Measurements from ENCODE around the gene ANKRD17.
A peak's percentile ranks its signal among the peaks of the same experiment; 100 is the strongest.
"Not testable (repeated sequence)": the region's sequence is repeated elsewhere in the genome, so short reads cannot be mapped to it uniquely, and the experiment has no call there.

Gene ANKRD17

DNA sequence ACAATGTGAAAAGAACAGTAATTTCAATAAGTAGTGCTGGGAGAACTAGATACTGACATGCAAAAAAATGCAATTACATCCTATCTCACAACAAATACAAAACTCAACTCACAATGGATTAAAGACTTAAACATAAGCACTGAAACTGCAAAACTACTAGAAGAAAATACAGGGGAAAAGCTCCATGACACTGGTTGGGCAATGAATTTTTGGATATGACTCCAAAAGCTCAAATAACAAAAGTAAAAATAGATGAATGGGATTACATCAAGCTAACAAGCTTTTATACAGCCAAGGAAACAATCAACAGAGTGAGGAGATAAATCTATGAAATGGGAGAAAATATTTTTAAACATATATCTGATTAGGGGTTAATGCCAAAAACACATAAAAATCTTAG, 53.1 kb downstream of the ANKRD17 start:
- H3K4me3 ChIP-seq (replicated peaks; ENCODE audit: low read depth, low read length), result no peak overlapping the region
- TF ChIP-seq, protein P1, sequence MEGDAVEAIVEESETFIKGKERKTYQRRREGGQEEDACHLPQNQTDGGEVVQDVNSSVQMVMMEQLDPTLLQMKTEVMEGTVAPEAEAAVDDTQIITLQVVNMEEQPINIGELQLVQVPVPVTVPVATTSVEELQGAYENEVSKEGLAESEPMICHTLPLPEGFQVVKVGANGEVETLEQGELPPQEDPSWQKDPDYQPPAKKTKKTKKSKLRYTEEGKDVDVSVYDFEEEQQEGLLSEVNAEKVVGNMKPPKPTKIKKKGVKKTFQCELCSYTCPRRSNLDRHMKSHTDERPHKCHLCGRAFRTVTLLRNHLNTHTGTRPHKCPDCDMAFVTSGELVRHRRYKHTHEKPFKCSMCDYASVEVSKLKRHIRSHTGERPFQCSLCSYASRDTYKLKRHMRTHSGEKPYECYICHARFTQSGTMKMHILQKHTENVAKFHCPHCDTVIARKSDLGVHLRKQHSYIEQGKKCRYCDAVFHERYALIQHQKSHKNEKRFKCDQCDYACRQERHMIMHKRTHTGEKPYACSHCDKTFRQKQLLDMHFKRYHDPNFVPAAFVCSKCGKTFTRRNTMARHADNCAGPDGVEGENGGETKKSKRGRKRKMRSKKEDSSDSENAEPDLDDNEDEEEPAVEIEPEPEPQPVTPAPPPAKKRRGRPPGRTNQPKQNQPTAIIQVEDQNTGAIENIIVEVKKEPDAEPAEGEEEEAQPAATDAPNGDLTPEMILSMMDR (IDR thresholded peaks at IDR 0.05; ENCODE audit: low read length, missing control alignments), result no peak
- DNase-seq (ENCODE audit: low read depth), result no peak

DNA sequence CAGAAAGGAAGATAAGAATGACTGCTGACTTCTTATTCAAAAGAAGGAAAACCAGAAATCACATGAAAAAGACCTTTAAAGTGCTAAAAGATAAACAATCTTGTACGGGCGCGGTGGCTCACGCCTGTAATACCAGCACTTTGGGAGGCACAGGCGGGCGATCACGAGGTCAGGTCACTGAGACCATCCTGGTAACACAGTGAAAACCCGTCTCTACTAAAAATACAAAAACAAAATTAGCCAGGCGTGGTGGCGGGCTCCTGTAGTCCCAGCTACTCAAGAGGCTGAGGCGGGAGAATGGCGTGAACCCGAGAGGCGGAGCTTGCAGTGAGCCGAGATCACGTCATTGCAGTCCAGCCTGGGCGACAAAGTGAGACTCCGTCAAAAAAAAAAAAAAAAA, 54.6 kb downstream of the ANKRD17 start:
- DNase-seq (ENCODE audit: low read depth); H3K4me3 ChIP-seq (replicated peaks; ENCODE audit: low read depth, low read length): not testable (repeated sequence)

DNA sequence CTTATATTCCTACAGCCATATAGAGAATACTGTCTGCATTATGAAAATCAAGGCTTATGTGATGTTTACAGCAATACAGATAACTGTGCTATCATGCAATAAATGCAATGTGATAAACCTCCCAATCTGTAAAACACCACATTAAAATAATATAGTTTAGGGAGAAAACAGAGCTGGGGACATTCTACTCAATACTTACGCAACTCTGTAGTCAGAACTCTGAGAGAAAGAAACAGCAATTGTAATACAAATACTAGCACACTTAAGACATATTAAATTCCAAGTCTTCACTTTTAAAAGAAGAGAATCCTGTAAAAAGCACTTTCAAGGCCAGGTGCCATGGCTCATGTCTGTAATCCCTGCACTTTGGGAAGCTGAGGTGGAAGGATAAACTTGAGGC, 61.4 kb downstream of the ANKRD17 start:
- DNase-seq (ENCODE audit: low read depth), result peak; percentile 35
- no peak overlapping the region for H3K4me3 ChIP-seq (replicated peaks; ENCODE audit: low read depth, low read length)
- TF ChIP-seq, protein P1 (IDR thresholded peaks at IDR 0.05; ENCODE audit: low read length, missing control alignments), result no peak

DNA sequence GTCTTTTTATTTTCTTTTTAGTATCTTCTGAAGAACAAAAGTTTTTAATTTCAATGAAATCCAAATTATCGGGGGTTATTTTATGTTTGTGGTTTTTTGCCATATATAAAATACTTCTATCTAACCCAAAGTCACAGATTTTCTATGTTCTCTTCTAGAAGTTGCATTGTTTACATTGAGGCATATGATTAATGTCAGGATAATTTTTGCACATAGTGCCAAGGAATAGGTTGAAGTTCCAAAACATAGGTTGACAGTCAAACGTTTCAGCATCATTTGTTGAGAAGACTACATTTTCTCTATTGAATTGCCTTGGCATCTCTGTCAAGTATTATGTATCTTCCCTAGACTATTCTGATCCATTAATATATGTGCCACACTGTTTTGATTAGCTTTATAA, 64.5 kb downstream of the ANKRD17 start:
- DNase-seq (ENCODE audit: low read depth), result no peak

DNA sequence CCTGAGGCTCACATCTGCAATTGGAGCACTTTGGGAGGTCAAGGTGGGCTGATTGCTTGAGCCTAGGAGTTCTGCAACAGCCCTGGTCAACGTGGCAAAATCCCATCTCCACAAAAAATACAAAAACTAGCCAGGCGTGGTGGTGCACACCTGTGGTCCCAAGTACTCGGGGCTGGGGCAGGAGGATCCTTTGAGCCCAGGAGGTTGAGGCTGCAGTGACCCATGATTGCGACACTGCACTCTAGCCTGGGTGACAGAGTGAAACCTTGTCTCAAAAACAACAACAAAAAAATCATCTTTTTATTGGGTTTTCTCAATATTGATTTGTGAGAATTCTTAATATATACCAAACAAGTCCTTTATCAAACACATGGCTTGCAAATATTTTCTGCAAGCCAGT, 64.9 kb downstream of the ANKRD17 start:
- TF ChIP-seq, protein P1 (IDR thresholded peaks at IDR 0.05; ENCODE audit: low read length, missing control alignments), result no peak
- H3K4me3 ChIP-seq (replicated peaks; ENCODE audit: low read depth, low read length), result no peak overlapping the region
- no peak for DNase-seq (ENCODE audit: low read depth)

More for the DNA sequence above, 64.5 kb downstream of the ANKRD17 start:
- TF ChIP-seq, protein P1 (IDR thresholded peaks at IDR 0.05; ENCODE audit: low read length, missing control alignments), result no peak
- H3K4me3 ChIP-seq (replicated peaks; ENCODE audit: low read depth, low read length), result no peak overlapping the region

DNA sequence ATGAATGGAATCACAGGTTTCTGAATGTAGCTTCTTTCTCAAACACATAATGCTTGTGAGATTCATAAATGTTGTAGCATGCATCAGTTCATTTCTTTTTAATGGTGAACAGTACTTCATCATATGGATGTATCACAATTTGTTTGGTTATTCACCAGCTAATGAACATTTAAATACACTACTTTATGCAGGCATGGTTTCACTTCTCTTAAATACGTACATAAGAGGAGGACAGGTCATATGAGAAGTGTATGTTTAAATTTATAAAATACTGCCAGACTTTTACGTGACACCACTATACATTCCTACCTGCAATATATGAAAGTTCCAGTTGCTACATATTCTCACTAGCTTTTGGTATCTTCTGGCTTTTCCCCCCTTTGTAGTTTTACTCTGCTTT, 65.4 kb downstream of the ANKRD17 start:
- no peak overlapping the region for H3K4me3 ChIP-seq (replicated peaks; ENCODE audit: low read depth, low read length)
- no peak for DNase-seq (ENCODE audit: low read depth)
- TF ChIP-seq, protein P1 (IDR thresholded peaks at IDR 0.05; ENCODE audit: low read length, missing control alignments), result no peak

DNA sequence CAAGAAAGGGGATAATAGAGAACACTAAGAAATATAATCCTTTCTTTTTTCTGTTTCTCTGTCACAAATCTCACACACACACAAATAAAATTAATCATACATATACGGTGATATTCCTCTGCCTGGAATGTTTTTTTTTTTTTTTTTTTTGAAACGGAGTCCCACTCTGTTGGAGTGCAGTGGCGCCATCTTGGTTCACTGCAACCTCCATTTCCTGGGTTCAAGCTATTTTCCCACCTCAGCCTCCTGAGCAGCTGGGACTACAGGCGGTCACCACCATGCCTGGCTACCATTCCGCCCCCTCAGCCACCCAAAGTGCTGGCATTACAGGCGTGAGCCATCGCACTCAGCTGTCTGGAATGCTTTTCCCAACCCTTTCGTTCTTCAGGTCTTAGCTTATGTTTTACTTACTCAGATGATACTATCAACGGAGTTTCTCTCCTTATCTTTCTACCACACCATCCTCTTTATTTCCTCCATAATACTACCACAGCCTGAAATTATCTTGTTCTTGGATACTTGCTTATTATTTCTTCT, 69.3 kb downstream of the ANKRD17 start:
- no peak overlapping the region for H3K4me3 ChIP-seq (replicated peaks; ENCODE audit: low read depth, low read length)
- DNase-seq (ENCODE audit: low read depth), result no peak
- TF ChIP-seq, protein P1 (IDR thresholded peaks at IDR 0.05; ENCODE audit: low read length, missing control alignments), result no peak

Data from fibroblast of pulmonary artery (primary cell).